GM20431 (cell line): Measurements from ENCODE around the gene ALG1L2.
"Not testable (repeated sequence)": the region's sequence is repeated elsewhere in the genome, so short reads cannot be mapped to it uniquely, and the experiment has no call there.

ENCODE experiments used
- in situ Hi-C: fragments of 300-500 bp; cut with MseI, MboI; formaldehyde crosslinking; loops from one replicate; pipeline ENCODE4 v1.15.0; 2020; ENCODE audit warnings: low sequenced_read_pairs; ENCODE audit not compliant: unreplicated experiment

The ALG1L2 gene

GRCh38 chr3:130081351-130081881 lies at the start of gene ALG1L2:
Gene ALG1L2 (plus strand): TSS chr3:130081831. CDS start chr3:130082017, 186 bp downstream.
- in situ Hi-C loops = no loop called here

GRCh38 chr3:130037126-130037815 lies 44.4 kb upstream of the ALG1L2 start:
- in situ Hi-C loops = not testable (repeated sequence)

- in situ Hi-C loops = loop anchor here (5.0 kb wide), 1 partner anchor 45 kb away; no protein-coding TSS in a partner anchor
These were observed 38.9 kb upstream of the ALG1L2 start for GRCh38 chr3:130042736-130043135.

- in situ Hi-C loops = loop anchor here (5.0 kb wide), 1 partner anchor 44 kb away; no protein-coding TSS in a partner anchor
These were observed 38.0 kb upstream of the ALG1L2 start for GRCh38 chr3:130043658-130044057.

GRCh38 chr3:130044370-130044769 lies 37.3 kb upstream of the ALG1L2 start:
- in situ Hi-C loops = loop anchor here (5.0 kb wide), 1 partner anchor 43 kb away; no protein-coding TSS in a partner anchor

- in situ Hi-C loops = no loop called here
These were observed 32.9 kb upstream of the ALG1L2 start for GRCh38 chr3:130048726-130049125.

- in situ Hi-C loops = not testable (repeated sequence)
These were observed 29.3 kb upstream of the ALG1L2 start for GRCh38 chr3:130052366-130052765.

GRCh38 chr3:130052965-130053364 lies 28.7 kb upstream of the ALG1L2 start:
- in situ Hi-C loops = not testable (repeated sequence)

GRCh38 chr3:130057536-130058266 lies 23.9 kb upstream of the ALG1L2 start:
- in situ Hi-C loops = not testable (repeated sequence)

- in situ Hi-C loops = not testable (repeated sequence)
These were observed 23.4 kb upstream of the ALG1L2 start for GRCh38 chr3:130058267-130058657.

- in situ Hi-C loops = not testable (repeated sequence)
These were observed 22.9 kb upstream of the ALG1L2 start for GRCh38 chr3:130058716-130059115.

- in situ Hi-C loops = not testable (repeated sequence)
These were observed 22.5 kb upstream of the ALG1L2 start for GRCh38 chr3:130059162-130059561.

- in situ Hi-C loops = no loop called here
These were observed 8.0 kb upstream of the ALG1L2 start for GRCh38 chr3:130073582-130073981.

GRCh38 chr3:130077636-130078035 lies 4.0 kb upstream of the ALG1L2 start:
- in situ Hi-C loops = no loop called here

GRCh38 chr3:130083363-130084090 lies 1.9 kb downstream of the ALG1L2 start:
- in situ Hi-C loops = not testable (repeated sequence)

- in situ Hi-C loops = no loop called here
These were observed 2.9 kb downstream of the ALG1L2 start for GRCh38 chr3:130084436-130084980.

GRCh38 chr3:130085881-130086280 lies 4.2 kb downstream of the ALG1L2 start:
- in situ Hi-C loops = loop anchor here (5.0 kb wide), 1 partner anchor 44 kb away; no protein-coding TSS in a partner anchor

- in situ Hi-C loops = loop anchor here (5.0 kb wide), 1 partner anchor 44 kb away; no protein-coding TSS in a partner anchor
These were observed 5.0 kb downstream of the ALG1L2 start for GRCh38 chr3:130086628-130087027.

- in situ Hi-C loops = loop anchor here (5.0 kb wide), 1 partner anchor 46 kb away; no protein-coding TSS in a partner anchor
These were observed 6.4 kb downstream of the ALG1L2 start for GRCh38 chr3:130088061-130088460.

GRCh38 chr3:130090681-130091080 lies 9.1 kb downstream of the ALG1L2 start:
- in situ Hi-C loops = not testable (repeated sequence)
